HG03432 (cell line): ENCODE results near the gene UBE2D2.
"Not testable (repeated sequence)": the region's sequence is repeated elsewhere in the genome, so short reads cannot be mapped to it uniquely, and the experiment has no call there.

Experiments used
- ATAC-seq: cut with Tn5 transposase; IDR thresholded peaks from one replicate; pipeline ENCODE4 v1.9.1; 2021; ENCODE audit warnings: mild to moderate bottlenecking, moderate library complexity; ENCODE audit not compliant: unreplicated experiment

The UBE2D2 gene

DNA sequence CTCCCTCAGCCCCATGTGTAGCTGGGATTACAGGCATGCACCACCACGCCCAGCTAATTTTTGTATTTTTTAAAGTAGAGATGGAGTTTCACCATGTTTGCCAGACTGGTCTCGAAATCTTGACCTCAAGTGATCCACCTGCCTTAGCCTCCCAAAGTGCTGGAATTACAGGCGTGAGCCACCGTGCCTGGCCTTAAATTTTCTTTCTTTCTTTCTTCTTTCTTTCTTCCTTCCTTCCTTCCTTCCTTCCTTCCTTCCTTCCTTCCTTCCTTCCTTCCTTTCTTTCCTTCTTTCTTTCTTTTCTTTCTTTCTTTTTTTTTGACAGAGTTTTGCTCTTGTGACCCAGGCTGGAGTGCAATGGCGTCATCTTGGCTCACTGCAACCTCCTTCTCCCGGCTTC lies 14.5 kb upstream of the UBE2D2 start:
- not testable (repeated sequence) for ATAC-seq

DNA sequence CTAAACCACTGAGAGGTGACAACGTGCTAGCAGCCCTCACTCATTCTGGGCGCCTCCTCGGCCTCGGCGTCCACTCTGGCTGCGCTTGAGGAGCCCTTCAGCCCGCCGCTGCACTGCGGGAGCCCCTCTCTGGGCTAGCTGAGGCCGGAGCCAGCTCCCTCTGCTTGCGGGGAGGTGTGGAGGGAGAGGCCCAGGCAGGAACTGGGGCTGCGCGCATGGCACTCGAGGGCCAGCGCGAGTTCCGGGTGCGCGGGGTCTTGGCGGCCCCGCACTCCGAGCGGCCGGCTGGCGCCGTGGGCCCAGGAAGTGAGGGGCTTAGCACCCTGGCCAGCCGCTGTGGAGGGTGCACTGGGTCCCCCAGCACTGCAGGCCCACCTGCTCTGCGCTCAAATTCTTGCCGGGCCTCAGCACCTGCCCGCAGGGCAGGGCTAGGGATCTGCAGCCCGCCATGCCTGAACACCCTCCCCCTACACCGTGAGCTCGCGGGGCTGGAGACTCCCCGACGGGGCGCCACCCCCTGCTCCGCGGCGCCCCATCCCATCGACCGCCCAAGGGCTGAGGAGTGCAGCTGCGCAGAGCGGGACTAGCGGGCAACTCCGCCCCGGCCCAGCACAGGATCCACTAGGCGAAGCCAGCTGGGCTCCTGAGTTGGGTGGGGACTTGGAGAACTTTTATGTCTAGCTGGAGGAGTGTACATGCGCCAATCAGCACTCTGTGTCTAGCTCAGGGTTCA lies 11.8 kb upstream of the UBE2D2 start:
- no peak for ATAC-seq

DNA sequence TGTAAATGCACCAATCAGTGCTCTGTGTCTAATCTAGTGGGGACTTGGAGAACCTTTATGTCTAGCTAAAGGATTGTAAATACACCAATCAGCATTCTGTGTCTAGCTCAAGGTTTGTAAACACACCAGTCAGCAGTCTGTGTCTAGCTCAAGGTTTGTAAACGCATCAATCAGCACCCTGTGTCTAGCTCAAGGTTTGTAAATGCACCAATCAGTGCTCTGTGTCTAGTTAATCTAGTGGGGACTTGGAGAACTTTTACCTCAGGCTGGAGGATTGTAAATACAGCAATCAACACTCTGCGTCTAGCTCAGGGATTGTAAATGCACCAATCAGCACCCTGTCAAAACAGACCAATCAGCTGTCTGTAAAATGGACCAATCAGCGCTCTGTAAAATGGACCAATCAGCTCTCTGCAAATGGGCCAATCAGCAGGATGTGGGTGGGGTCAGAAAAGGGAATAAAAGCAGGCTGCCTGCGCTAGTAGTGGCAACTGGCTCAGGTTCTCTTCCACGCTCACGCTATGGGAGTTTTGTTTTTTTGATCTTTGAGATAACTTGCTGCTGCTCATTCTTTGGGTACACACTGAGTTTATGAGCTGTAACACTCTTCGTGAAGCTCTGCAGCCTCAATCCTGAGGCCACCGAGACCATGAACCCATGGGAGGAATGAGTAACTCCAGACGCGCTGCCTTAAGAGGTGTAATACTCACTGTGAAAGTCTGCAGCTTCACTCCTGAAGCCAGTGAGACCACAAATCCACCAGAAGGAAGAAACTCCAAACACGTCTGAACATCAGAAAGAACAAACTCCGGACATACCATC lies 10.9 kb upstream of the UBE2D2 start:
- ATAC-seq, result not testable (repeated sequence)

DNA sequence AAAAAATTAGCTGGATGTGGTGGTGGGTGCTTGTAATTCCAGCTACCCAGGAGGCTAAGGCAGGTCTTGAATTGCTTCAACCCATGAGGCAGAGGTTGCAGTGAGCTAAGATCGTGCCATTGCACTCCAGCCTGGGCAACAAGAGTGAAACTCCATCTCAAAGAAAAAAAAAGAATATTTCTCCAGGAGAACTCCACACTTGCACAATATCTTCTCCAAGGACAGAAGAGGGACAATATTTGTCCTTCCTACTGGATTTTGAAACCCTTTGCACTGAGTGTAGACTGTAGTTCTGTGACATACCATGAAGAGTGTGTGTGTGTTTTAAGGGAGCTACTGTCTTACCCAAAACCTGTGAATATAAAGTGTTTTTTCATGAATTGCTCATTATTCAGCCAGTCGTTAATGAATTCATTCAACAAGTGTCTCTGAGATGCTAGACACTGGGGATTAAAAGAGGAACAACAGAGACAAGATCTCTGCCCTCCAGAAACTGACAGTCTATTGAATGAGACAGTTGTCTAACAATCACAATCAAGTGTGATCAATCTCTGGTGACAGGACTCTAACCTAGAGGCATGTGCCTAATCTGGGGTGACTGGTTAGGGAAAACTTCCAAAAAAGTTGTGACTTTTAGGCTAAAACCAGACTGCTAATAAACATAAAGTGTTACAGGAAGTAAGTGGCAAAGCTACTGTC lies 9.8 kb upstream of the UBE2D2 start:
- ATAC-seq, result no peak

DNA sequence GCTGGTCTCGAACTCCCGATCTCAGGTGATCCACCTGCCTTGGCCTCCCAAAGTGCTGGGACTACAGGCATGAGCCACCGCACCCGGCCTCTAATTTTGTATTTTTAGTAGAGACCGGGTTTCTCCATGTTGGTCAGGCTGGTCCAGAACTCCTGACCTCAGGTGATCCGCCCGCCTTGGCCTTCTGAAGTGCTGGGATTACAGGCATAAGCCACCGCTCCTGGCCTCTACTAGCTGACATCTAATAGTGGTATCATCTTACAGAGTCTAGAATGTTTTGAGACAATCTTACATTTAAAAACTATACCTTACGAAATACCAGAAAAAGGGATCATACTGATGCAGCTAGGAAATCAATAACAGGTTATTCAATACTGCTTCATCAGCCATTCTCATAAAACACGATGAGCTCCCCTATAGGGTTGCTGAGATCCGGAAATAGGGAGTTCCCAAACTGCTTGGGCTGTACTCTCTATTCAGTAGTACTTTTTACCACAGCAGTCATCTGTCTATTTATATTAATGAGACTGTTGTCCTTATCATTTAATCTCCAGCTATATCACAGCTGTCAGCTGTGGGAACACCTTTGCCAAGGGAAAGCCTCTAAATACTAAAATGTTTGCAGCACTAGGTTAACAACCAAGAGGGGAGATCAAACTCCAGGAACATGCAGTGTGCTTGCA lies 8.1 kb upstream of the UBE2D2 start:
- ATAC-seq, result no peak

DNA sequence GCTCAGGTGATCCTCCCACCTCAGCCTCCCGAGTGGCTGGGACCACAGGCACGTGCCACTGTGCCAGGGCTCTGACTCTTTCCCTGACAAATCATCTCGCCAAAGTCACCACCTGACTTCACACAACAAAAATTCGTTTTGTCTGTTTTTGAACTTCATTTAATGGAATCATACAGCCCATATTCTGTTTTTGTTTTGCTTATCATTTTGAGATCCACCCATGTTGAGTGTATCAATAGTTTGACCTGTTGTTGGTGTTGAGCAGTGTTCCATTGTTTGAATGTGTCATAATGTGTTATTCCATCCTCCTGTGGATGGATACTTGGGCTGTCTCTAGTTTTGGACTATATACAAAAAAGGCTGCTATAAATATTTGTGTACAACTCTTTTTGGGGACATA lies 6.9 kb upstream of the UBE2D2 start:
- ATAC-seq, result no peak

DNA sequence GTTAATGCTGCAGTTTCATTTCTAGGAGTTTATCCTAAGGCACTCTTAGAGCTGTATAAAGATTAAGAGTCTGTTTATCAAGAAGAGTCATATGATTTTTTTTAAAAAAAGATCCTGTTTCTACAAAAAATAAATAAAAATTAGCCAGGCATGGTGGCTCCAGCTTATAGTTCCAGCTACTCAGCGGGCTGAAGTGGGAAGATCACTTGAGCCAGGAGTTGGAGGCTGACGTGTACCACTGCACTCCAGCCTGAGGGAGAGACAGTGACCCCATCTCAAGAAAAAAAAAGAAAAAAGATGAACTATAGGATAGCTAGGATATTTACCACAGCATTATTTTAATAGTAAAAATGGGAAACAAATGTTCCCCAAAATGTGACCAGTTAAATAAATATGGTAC lies 3.3 kb upstream of the UBE2D2 start:
- ATAC-seq, result no peak

DNA sequence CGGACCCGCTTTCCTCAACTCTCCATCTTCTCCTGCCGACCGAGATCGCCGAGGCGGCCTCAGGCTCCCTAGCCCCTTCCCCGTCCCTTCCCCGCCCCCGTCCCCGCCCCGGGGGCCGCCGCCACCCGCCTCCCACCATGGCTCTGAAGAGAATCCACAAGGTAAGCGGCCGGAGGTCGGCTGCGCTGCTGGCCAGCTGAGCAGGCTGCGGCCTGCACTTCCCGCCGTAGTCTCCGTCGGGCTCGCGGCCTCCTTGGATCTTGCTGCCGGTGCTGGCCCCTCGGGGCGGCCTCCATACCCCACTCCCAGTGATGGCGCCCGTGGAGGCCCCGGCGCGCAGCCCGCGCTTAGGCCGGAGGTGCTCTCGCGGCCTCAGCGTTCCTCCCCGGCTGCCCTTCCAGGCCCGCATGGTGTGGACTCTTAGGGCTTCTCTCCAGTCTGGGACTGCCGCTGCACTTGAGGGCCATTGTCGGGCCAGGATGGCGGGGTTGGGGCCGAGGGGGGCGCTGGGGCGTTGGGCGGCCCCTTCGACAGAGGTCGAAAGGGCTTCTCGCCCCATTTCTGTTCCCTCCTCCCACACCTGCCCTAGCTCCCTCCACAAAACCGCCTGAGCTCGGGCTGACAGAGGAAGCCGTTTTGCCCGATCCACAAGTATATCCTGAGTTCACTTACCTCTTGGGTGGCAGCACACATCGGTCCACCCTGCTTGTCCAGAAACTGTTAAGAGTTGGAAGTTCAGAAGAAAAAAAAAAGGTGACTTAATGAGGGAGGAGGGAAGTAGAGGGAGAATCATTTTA lies 714 bp downstream of the UBE2D2 start:
- ATAC-seq, result peak; percentile 25

DNA sequence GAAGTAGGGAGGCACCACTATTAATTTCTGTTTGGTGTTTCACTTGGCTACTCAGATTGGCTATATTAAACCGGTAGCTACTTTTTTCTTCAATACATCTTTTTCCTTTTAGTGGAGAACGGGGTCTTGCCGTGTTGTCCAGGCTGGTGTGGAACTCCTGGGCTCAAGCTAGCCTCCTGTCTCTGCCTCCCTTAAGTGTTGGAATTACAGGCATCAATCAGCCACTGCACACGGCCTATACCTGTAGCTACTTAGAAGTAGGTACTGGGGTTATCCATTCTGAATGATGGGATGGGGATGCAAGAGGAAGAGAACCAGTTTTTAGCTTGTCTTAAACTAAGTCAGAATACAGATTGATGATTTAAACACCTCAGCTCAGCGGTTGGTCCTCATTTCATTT lies 1.7 kb downstream of the UBE2D2 start:
- no peak for ATAC-seq

DNA sequence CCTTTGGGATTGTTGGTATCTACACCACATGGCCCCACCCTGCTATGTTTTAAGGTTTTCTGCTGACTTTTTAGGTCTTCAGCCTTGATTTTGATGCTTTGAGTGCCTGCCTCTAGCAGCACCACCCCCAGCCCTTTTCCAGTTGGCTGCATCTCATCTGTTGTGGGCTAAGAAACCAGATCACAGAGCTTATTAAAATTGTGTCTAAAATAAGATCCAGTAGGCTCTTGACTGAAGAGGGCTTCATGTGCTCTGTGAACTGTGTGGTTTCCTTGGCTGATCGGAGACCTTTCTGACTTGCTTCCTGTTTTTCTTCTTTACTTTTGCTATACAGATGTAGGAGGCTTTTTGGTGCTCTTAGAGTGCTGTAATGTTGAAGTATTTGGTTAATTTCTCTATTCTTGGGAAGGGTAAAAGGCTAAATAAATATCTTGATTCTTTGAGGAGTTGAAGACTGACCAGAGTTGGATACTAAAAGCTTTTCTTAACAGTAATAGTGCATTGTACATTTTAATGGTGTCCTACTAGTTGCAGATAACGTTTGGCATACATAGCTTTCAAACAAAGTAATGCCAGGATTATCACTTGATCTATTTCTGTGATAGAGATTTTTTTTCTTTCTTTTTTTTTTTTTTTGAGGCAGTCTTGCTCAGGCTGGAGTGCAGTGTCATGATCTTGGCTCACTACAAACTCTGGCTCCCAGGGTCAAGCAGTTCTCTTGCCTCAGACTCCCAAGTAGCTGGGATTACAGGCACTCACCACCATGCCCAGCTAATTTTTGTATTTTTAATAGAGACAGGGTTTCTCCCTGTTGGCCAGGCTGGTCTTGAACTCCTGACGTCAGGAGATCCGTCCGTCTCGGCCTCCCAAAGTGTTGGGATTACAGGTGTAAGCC lies 4.5 kb downstream of the UBE2D2 start:
- peak; percentile 34 for ATAC-seq

DNA sequence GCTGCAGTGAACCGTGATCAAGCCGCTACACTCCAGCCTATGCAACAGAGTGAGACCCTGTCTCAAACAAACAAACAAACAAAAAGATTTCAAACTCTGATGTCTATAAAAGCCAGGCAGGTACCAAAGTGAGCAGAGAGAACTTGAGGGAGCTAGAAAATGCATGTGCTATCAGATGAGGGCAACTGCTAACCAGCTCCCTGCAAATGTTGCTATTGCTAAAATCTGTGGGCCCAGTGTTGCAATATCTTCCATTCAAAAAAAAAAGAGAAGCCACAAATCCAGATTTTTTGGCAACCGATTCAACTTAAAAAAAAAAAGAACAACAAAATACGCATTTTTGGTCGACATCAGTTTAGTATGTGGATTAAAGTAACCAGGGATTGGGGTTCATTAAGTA lies 5.5 kb downstream of the UBE2D2 start:
- ATAC-seq, result no peak

DNA sequence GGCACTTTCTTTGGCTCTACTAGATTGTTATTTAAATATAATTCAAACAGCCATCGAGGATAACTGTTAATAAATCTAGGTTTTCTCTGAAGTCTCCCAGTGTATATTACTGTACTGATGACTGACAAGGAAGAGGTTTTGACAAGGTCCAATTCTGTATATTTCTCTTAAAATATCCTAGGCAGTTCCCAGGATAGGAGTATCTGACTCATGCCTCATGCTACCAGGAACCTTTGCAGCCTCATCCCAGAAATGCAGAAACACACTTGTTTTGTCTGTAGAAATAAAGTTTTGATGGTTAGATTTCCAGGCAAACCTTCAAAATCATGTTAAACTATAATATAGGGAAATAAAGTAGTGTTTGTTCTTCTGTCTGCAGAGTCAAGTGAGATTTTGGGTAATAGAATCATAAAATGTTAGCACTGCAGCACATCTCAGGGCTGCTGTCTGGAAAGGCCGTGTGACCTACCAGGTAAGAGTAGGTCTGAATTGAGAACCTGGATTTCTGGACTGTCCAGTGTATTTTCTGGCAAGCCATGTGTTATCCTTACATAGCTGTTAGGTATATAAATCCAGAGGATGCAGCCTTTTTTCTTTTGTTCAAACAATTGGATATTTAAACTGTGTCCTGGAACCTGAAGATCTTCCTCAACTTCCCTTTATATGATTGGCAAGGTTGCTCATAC lies 8.3 kb downstream of the UBE2D2 start:
- ATAC-seq, result no peak

DNA sequence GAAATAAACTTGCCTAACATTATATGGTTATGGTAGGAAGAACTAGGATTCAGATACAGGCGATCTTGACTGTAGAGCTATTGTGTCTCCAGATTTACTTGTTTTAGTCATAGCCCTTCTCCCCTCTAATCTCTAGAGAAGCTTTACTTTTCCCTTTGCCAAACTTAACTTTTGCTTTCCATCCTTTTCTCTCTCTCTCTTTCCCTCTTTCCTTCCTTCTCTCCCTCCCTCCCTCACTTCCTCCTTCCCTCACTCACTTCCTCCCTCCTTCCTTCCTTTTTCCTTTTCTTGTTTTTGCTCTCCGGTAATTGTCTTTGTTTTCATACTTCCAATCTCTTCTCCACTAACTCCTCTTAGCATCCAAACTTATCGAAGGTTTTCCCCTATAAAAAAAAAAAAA lies 10.4 kb downstream of the UBE2D2 start:
- ATAC-seq, result no peak

DNA sequence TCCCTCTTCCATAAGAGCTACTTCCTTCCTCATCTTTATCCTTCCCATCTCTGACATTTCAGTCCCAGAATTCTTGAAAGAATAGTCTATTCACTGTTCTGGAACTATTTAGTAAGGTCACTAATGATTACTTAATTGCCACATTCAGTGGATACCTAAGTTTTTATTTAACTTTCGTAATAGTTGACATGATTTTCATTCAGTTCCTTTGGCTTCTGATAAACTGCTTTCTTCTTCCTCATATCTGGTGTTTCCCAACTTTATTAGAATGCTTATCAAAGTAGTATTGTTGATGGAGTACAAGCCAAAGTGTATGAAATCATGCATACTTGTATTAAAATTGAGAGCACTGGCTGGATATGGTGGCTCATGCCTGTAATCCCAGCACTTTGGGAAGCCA lies 10.8 kb downstream of the UBE2D2 start:
- no peak for ATAC-seq

DNA sequence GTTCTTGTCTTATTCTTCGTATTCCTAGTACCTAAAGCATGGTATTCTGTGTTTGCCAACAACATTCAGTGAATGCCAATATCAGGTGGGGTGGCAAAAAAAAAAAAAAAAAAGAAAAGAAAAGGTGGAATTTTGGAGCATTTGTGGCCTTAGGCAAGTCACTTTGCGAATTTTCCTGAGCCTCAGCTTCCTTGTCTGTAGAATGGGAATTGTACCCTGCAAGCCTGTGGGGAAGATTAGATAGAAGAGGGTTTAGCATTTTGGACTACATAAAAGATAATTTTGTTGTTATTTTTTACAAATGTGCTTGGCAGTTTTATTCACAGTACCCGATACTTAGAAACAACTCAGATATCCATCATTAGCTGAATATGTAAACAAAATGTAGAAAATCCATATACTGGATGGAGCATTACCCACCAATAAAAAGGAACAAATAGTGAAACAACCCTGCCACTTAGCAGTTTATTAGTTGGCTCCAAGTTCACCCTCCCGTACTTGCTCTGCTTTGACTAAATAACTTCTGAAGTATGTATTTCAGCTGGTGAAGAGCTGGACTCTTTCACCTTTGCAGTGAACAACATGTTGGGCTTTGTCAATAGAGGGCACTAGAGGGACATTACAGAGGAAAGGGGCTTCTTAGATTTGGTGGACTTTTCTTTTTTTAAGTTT lies 13.6 kb downstream of the UBE2D2 start:
- ATAC-seq, result no peak

DNA sequence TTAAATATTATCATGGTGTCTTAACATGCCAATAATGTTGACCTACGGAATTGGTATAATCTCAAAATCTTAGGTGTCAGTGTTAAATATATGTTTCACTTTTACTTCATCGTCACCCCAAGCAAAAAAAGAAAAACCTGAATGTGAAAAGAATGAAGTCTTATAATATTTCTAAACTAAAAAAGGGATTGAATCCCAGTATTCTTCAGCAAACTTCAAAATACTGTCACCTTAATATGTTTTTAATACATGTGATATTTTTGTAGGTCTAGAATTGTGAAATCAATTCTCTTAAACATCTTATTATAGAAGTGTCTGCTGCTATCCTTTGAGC lies 14.1 kb downstream of the UBE2D2 start:
- ATAC-seq, result no peak

DNA sequence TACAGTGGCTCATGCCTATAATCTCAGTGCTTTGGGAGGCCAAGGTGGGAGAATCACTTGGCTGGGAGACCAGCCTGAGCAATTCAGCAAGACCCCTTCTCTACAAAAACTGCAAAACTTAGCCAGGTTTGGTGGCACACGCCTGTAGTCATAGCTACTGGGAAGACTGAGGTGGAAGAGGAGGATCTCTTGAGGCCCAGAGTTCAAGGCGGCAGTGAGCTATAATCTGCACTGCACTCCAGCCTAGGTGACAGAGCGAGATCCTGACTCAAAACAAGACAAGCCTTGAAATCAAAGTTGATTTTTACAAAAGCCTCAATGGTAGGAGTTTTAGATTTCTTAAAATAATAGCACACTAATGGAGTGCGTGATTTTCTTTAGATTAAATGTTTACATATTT lies 14.6 kb downstream of the UBE2D2 start:
- no peak for ATAC-seq

DNA sequence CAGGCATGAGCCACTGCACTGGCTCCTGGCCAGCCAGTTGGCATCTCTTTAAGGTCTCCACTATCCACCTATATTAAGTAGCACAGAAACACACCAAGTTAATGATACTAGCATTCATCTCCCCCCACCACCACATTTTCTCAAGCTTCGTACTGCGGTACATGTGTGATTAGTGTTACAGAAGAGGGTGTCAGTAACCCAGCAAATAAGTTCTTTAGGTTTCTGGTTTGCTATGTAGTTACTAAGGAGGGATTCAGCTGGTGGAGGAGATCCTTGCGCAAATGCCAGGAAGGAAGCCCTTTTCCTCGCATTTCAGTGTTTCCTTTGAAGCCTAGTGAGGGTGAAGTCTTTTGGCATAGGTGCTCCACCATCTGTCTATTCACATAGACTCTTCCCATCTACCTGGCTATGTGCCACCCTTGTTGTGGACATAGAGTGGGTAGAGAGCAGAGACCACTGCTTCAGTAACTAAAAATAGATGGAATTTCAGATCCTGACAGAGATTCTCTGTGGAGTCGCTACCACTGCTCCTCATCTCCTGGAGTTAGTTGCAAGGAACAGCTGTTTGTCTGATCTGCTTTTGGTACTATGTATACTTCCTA lies 16.7 kb downstream of the UBE2D2 start:
- no peak for ATAC-seq
